SK-N-SH (cell line): ENCODE measurements around the gene EPHB4. TPM values are rescaled to one million over a fixed set of nuclear protein-coding genes. Genes with fewer than 3 reads are reported as not detected.

ENCODE experiments used
- CTCF ChIA-PET: fragments of 300-600, 350-600 bp; formaldehyde crosslinking; extraction: SDS; loops from one replicate; lab custom pipeline; 2021; lab: Yijun Ruan, JAX
- POLR2A ChIA-PET: fragments of 350-600 bp; sonication (Branson Sonifier 250); formaldehyde crosslinking; extraction: SDS; loops from one replicate; lab custom pipeline; 2020; ENCODE audit warnings: antibody characterized with exemption, inconsistent platforms; lab: Yijun Ruan, JAX
- DNase-seq: peaks from one replicate; pipeline ENCODE4 v3.0.0; 2012
- H2AFZ ChIP-seq: fragments of 200-600 bp; sonication (generic); 2 replicates; pipeline ENCODE4 v1.8.1; 2016; ENCODE audit warnings: antibody characterized with exemption, mild to moderate bottlenecking, low read depth
- H3F3A ChIP-seq: fragments of 200-600 bp; sonication (generic); replicated peaks from 2 replicates; pipeline ENCODE3; 2016; ENCODE audit warnings: antibody characterized with exemption, mild to moderate bottlenecking; ENCODE audit not compliant: insufficient read depth
- H3K27ac ChIP-seq, 2 experiments: fragments of 200-500 bp in 1 of 2; fragments of 200-600 bp in 1 of 2; sonication (Bioruptor generic) in 1 of 2; sonication (generic), shearing (Covaris generic) in 1 of 2; 2 replicates each; pipeline versions ENCODE4 v1.5.1 to v1.6.1; 2014 to 2016; ENCODE audit warnings: low read depth in 2 of 2, inconsistent platforms in 1 of 2, low read length in 1 of 2, mild to moderate bottlenecking in 1 of 2, mixed read lengths in 1 of 2
- H3K27me3 ChIP-seq: fragments of 200-600 bp; sonication (generic), shearing (Covaris generic); 2 replicates; pipeline ENCODE4 v1.6.1; 2016; ENCODE audit warnings: mixed run types; ENCODE audit not compliant: insufficient read depth
- H3K36me3 ChIP-seq, 2 experiments: fragments of 200-500 bp in 1 of 2; fragments of 200-600 bp in 1 of 2; sonication (Bioruptor generic) in 1 of 2; sonication (generic) in 1 of 2; replicated peaks in 1 of 2; 2 replicates each; pipeline versions ENCODE3 to v1.5.1; 2014 to 2016; ENCODE audit warnings: low read length in 1 of 2, mild to moderate bottlenecking in 1 of 2; ENCODE audit not compliant: insufficient read depth in 2 of 2, control insufficient read depth in 1 of 2
- H3K4me1 ChIP-seq, 2 experiments: fragments of 200-500 bp in 1 of 2; fragments of 200-600 bp in 1 of 2; sonication (Bioruptor generic) in 1 of 2; sonication (generic), shearing (Covaris generic) in 1 of 2; 2 replicates each; pipeline versions ENCODE4 v1.5.1 to v1.6.1; 2014 to 2016; ENCODE audit warnings: low read depth in 1 of 2, low read length in 1 of 2, mixed run types in 1 of 2; ENCODE audit not compliant: insufficient read depth in 2 of 2, control insufficient read depth in 1 of 2
- H3K4me2 ChIP-seq: fragments of 200-600 bp; sonication (generic), shearing (Covaris generic); 2 replicates; pipeline ENCODE4 v1.6.1; 2017; ENCODE audit warnings: mixed run types
- H3K4me3 ChIP-seq, 2 experiments: fragments of 200-500 bp in 1 of 2; fragments of 200-600 bp in 1 of 2; sonication (Bioruptor generic) in 1 of 2; sonication (generic), shearing (Covaris generic) in 1 of 2; 2 replicates each; pipeline versions ENCODE4 v1.5.1 to v1.8.1; 2014 to 2016; ENCODE audit warnings: low read depth in 2 of 2, inconsistent platforms in 1 of 2, low read length in 1 of 2, mild to moderate bottlenecking in 1 of 2, mixed read lengths in 1 of 2, moderate library complexity in 1 of 2
- H3K79me2 ChIP-seq: fragments of 200-600 bp; sonication (generic); 2 replicates; pipeline ENCODE4 v1.8.1; 2017; ENCODE audit warnings: mild to moderate bottlenecking; ENCODE audit not compliant: insufficient read depth
- H3K9ac ChIP-seq: fragments of 200-600 bp; sonication (generic); 2 replicates; pipeline ENCODE4 v1.6.1; 2017; ENCODE audit warnings: mixed run types
- H3K9me2 ChIP-seq: fragments of 200-600 bp; sonication (generic); 2 replicates; pipeline ENCODE4 v1.6.1; 2017; ENCODE audit warnings: mixed run types
- H3K9me3 ChIP-seq: fragments of 200-600 bp; sonication (generic); 2 replicates; pipeline ENCODE4 v1.6.1; 2017; ENCODE audit warnings: mixed run types, mild to moderate bottlenecking, moderate library complexity
- H4K20me1 ChIP-seq: fragments of 200-600 bp; sonication (generic); 2 replicates; pipeline ENCODE4 v1.6.1; 2017; ENCODE audit warnings: mild to moderate bottlenecking, mixed run types; ENCODE audit not compliant: insufficient read depth
- CHD2 ChIP-seq: fragments of 150-350 bp; IDR thresholded peaks from 2 replicates; pipeline ENCODE4 v1.6.1; 2018; ENCODE audit warnings: low read length; ENCODE audit not compliant: partially characterized antibody
- ELF1 ChIP-seq: IDR thresholded peaks from 2 replicates; pipeline ENCODE4 v1.4.0; 2012
- EP300 ChIP-seq, 2 experiments: IDR thresholded peaks; 2 replicates each; pipeline versions ENCODE4 v1.4.0 to v1.6.1; 2012; ENCODE audit warnings: borderline replicate concordance in 1 of 2, low read depth in 1 of 2, low read length in 1 of 2
- EZH2phosphoT487 ChIP-seq: fragments of 200-600 bp; sonication (generic); IDR thresholded peaks from 2 replicates; pipeline ENCODE4 v1.6.1; 2017; ENCODE audit warnings: low read depth, mixed run types, mild to moderate bottlenecking, antibody characterized with exemption, moderate library complexity, borderline replicate concordance
- GATA2 ChIP-seq: sonication (generic); formaldehyde crosslinking; IDR thresholded peaks from 2 replicates; pipeline ENCODE4 v1.5.0; 2020; ENCODE audit warnings: mild to moderate bottlenecking, missing genetic modification reagents
- IRF3 ChIP-seq: fragments of 150-350 bp; IDR thresholded peaks from 2 replicates; pipeline ENCODE4 v1.6.1; 2016; ENCODE audit warnings: mild to moderate bottlenecking, low read depth, low read length
- JUND ChIP-seq: IDR thresholded peaks from 2 replicates; pipeline ENCODE4 v1.4.0; 2012
- MEF2A ChIP-seq: IDR thresholded peaks from 2 replicates; pipeline ENCODE4 v1.4.0; 2012; ENCODE audit warnings: low read depth, borderline replicate concordance
- MXI1 ChIP-seq: IDR thresholded peaks from 2 replicates; pipeline ENCODE4 v1.6.1; 2012; ENCODE audit warnings: mild to moderate bottlenecking, low read depth, low read length, improper control_type of control experiment
- NFIC ChIP-seq: IDR thresholded peaks from 2 replicates; pipeline ENCODE4 v1.4.0; 2012; ENCODE audit warnings: borderline replicate concordance
- PBX3 ChIP-seq: IDR thresholded peaks from 2 replicates; pipeline ENCODE4; 2012
- POLR2AphosphoS5 ChIP-seq: IDR thresholded peaks from 2 replicates; pipeline ENCODE4 v1.6.1; 2012; ENCODE audit warnings: low read depth, low read length
- RAD21 ChIP-seq: IDR thresholded peaks from 2 replicates; pipeline ENCODE4 v1.6.1; 2012; ENCODE audit warnings: mild to moderate bottlenecking, low read length
- RFX5 ChIP-seq: IDR thresholded peaks from 2 replicates; pipeline ENCODE4 v1.6.1; 2012; ENCODE audit warnings: mild to moderate bottlenecking, improper control_type of control experiment, low read length
- SIN3A ChIP-seq: IDR thresholded peaks from 2 replicates; pipeline ENCODE4 v1.6.1; 2012; ENCODE audit warnings: low read depth, mild to moderate bottlenecking, low read length, moderate library complexity, borderline replicate concordance
- SMC3 ChIP-seq: IDR thresholded peaks from 2 replicates; pipeline ENCODE4 v1.6.1; 2012; ENCODE audit warnings: low read depth, low read length, improper control_type of control experiment
- TAF1 ChIP-seq: IDR thresholded peaks from 2 replicates; pipeline ENCODE4 v1.6.1; 2012; ENCODE audit warnings: low read depth, mild to moderate bottlenecking, low read length, moderate library complexity, borderline replicate concordance
- TCF12 ChIP-seq: IDR thresholded peaks from 2 replicates; pipeline ENCODE4 v1.4.0; 2012
- USF1 ChIP-seq: IDR thresholded peaks from 2 replicates; pipeline ENCODE4 v1.4.0; 2012; ENCODE audit warnings: low read depth, borderline replicate concordance
- USF2 ChIP-seq: fragments of 150-350 bp; IDR thresholded peaks from 2 replicates; pipeline ENCODE4 v1.6.1; 2017; ENCODE audit warnings: antibody characterized with exemption, low read length, low read depth, borderline replicate concordance
- YY1 ChIP-seq: IDR thresholded peaks from 2 replicates; pipeline ENCODE4 v1.4.0; 2012; ENCODE audit warnings: low read depth, mild to moderate bottlenecking
- WGBS: methylation state at CpG from one replicate; pipeline ENCODE4 v1.1.6; 2017; ENCODE audit warnings: low lambda C conversion rate; 5-methylcytosine and 5-hydroxymethylcytosine counted together
- polyA plus RNA-seq, 3 experiments: library from polyadenylated mRNA; depleted of rRNA; stranded (reverse); fragments of >200 nt; gene quantifications; 2 replicates each; pipeline ENCODE4 v1.2.3, GENCODE V29; 2012

The EPHB4 gene
- polyA plus RNA-seq, 1 of the 3 experiments (the other 2 are of a cell fraction), result 64.4 TPM

- H2AFZ ChIP-seq, result no peak overlapping the region
- no peak overlapping the region for H3K27ac ChIP-seq
- H3K79me2 ChIP-seq, result no peaks in the 10 kb centered on the region
- TF ChIP-seq SIN3A (no peak), GATA2 (CRISPR knock-in tag) (no peak), TCF12 (no peak), IRF3 (no peak), JUND (no peak), USF1 (no peak)
- no peak for DNase-seq
- H3K4me1 ChIP-seq, result no peaks in the 10 kb centered on the region
- no peak overlapping the region for H3K4me3 ChIP-seq
- POLR2A ChIA-PET, result no interaction called here
- H3K9me2 ChIP-seq, result no peaks in the 10 kb centered on the region
- no peaks in the 10 kb centered on the region for H3K36me3 ChIP-seq
- H3F3A ChIP-seq, result no peaks in the 10 kb centered on the region
- CTCF ChIA-PET, result interaction anchor here (0.8 to 4.2 kb wide), 7 partner anchors 8 to 308 kb away, joined by 3 to 16 read pairs (median 4); partner anchors contain the start of genes POP7 and SLC12A9
- no peaks in the 10 kb centered on the region for H3K9me3 ChIP-seq
- H3K4me2 ChIP-seq, result no peak overlapping the region
- no peaks in the 10 kb centered on the region for H4K20me1 ChIP-seq
- WGBS, result 26% methylated on average over 7 of the region's 9 CpGs
- peaks cover 76% of the 10 kb centered on the region for H3K27me3 ChIP-seq
- H3K9ac ChIP-seq, result no peak overlapping the region
These were observed 53.8 kb downstream of the EPHB4 start for GRCh38 chr7:100773491-100773890.

- no peaks in the 10 kb centered on the region for H3F3A ChIP-seq
- no peaks in the 10 kb centered on the region for H3K79me2 ChIP-seq
- H3K9ac ChIP-seq, result no peak overlapping the region
- H3K4me2 ChIP-seq, result no peak overlapping the region
- H3K9me3 ChIP-seq, result no peaks in the 10 kb centered on the region
- CTCF ChIA-PET, result interaction anchor here (0.7 to 1.1 kb wide), 5 partner anchors 11 to 54 kb away, joined by 3 to 6 read pairs (median 4); no protein-coding TSS in a partner anchor
- no peak overlapping the region for H3K4me3 ChIP-seq
- DNase-seq, result no peak
- no peaks in the 10 kb centered on the region for H3K9me2 ChIP-seq
- no peaks in the 10 kb centered on the region for H3K4me1 ChIP-seq
- POLR2A ChIA-PET, result interaction anchor here (0.7 kb wide), 1 partner anchor 9 kb away, joined by 3 read pairs; no protein-coding TSS in a partner anchor
- peaks cover 67% of the 10 kb centered on the region for H3K27me3 ChIP-seq
- no peak overlapping the region for H2AFZ ChIP-seq
- TF ChIP-seq MXI1 (no peak), EZH2phosphoT487 (no peak), SIN3A (no peak), JUND (no peak), YY1 (no peak), MEF2A (no peak), POLR2AphosphoS5 (no peak), NFIC (no peak), RFX5 (no peak), ELF1 (no peak), CHD2 (no peak), TCF12 (no peak), USF2 (no peak), USF1 (no peak), SMC3 (no peak), RAD21 (no peak), EP300 (IDR thresholded peaks at IDR 0.05; ENCODE audit: borderline replicate concordance in 1 of 2, low read depth in 1 of 2, low read length in 1 of 2) (no peak), TAF1 (no peak), PBX3 (no peak), IRF3 (no peak)
- H3K27ac ChIP-seq, result no peak overlapping the region
- WGBS, result 37% methylated on average over 7 of the region's 7 CpGs
- no peaks in the 10 kb centered on the region for H4K20me1 ChIP-seq
- H3K36me3 ChIP-seq, result no peaks in the 10 kb centered on the region
These were observed 58.5 kb downstream of the EPHB4 start for GRCh38 chr7:100768784-100769183.
